ENCODE measurements around the gene ANKRD13A.

GRCh38 chr12:110033888-110034287 lies 34.7 kb downstream of the ANKRD13A start:
- no peak for TF ChIP-seq CTCF (IDR thresholded peaks at IDR 0.05)
- TF ChIP-seq POLR2A (IDR thresholded peaks at IDR 0.05): no peak
